Activated naive CD8-positive, alpha-beta T cell treated with anti-CD3 and anti-CD28 coated beads, Interleukin-2, amount 50 U/mL, for 24 hours (primary cell): Measurements from ENCODE around the gene ULBP1.
"Not testable (repeated sequence)": the region's sequence is repeated elsewhere in the genome, so short reads cannot be mapped to it uniquely, and the experiment has no call there.

Experiments used
- ATAC-seq: fragments of 150-1000 bp; cut with Tn5 transposase; one replicate; pipeline ENCODE4 v1.10.0; 2021
- DNase-seq: peaks from one replicate; pipeline ENCODE4 v3.0.0; 2021
- H3K27ac Mint-ChIP-seq: one replicate; pipeline ENCODE4 v1.8.0; 2021; ENCODE audit warnings: mild to moderate bottlenecking, mixed read lengths
- H3K27me3 Mint-ChIP-seq: one replicate; pipeline ENCODE4 v1.8.0; 2021; ENCODE audit warnings: mixed read lengths
- H3K36me3 Mint-ChIP-seq: one replicate; pipeline ENCODE4 v1.8.0; 2021; ENCODE audit warnings: low read depth, mixed read lengths
- H3K4me1 Mint-ChIP-seq: one replicate; pipeline ENCODE4 v1.8.0; 2021; ENCODE audit warnings: mixed read lengths
- H3K4me3 Mint-ChIP-seq: one replicate; pipeline ENCODE4 v1.8.0; 2021; ENCODE audit warnings: mild to moderate bottlenecking, moderate library complexity, mixed read lengths
- H3K9me3 Mint-ChIP-seq: one replicate; pipeline ENCODE4 v1.8.0; 2021; ENCODE audit warnings: mixed read lengths

The ULBP1 gene

DNA sequence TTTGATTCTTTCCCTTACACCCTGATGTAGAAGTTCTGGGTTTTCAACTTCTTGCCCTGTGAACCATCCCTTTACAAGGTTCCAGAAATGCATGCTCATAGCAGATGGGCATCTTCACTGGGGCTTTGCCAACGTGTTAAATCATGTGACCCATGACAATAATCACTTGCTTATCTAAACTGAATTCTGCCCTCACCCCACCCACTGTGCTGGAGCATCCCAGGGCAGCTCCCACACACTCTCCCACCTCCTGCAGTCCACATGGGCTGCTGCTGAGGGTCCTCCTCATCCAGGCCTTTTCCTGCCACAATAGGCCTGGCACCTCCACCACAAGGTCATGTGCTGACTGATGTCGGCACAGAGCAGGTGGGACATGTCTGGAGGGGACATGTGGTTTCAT lies 4.3 kb downstream of the ULBP1 start:
- not testable (repeated sequence) for H3K36me3 Mint-ChIP-seq, ATAC-seq, H3K27ac Mint-ChIP-seq, H3K9me3 Mint-ChIP-seq, H3K4me3 Mint-ChIP-seq, DNase-seq
- peaks cover 84% of the 10 kb centered on the region for H3K27me3 Mint-ChIP-seq
- H3K4me1 Mint-ChIP-seq, result peaks cover 23% of the 10 kb centered on the region

DNA sequence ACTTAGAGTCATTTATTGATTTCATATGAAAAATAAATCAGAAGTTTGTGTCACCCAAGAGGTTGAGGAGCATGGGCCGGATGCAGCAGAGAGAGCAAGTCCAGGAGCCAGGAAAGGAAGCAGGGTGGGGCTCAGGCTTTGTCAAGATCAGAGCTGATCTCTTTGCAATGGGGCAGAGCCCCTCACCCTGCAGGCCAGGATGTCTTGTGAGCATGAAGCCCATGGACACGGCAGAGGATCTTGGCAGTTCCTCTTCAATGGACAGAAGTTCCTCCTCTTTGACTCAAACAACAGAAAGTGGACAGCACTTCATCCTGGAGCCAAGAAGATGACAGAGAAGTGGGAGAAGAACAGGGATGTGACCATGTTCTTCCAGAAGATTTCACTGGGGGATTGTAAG lies 5.2 kb downstream of the ULBP1 start:
- DNase-seq, H3K36me3 Mint-ChIP-seq, H3K4me3 Mint-ChIP-seq, H3K27ac Mint-ChIP-seq, ATAC-seq, H3K9me3 Mint-ChIP-seq: not testable (repeated sequence)
- Mint-ChIP-seq H3K27me3 (peaks cover 84% of the 10 kb centered on the region), H3K4me1 (peaks cover 14% of the 10 kb centered on the region)

DNA sequence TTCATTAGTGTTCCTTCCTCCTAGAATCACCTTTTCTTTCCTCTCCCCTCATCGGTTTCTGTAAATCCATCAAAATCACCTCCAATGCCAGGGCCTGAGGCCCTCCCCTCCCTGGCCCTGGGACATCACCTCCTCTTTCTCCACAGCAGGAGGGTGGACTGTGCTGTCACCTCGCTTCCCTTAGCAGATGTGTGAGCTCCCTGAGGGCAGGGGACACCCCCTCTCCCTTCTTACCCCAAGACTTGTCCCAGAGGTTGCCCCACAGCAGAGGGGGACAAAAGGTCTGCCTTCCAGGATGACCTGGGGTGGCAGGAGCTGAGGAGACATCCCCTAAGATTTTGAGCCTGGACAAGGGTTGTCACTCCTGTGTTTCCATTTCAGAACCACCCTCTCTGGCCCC lies 5.9 kb downstream of the ULBP1 start:
- peaks cover 7% of the 10 kb centered on the region for H3K4me1 Mint-ChIP-seq
- ATAC-seq (no peak), DNase-seq (no peak)
- no peak overlapping the region for H3K27ac Mint-ChIP-seq
- no peaks in the 10 kb centered on the region for H3K36me3 Mint-ChIP-seq
- H3K9me3 Mint-ChIP-seq, result no peaks in the 10 kb centered on the region
- H3K4me3 Mint-ChIP-seq, result no peak overlapping the region
- peaks cover 84% of the 10 kb centered on the region for H3K27me3 Mint-ChIP-seq

DNA sequence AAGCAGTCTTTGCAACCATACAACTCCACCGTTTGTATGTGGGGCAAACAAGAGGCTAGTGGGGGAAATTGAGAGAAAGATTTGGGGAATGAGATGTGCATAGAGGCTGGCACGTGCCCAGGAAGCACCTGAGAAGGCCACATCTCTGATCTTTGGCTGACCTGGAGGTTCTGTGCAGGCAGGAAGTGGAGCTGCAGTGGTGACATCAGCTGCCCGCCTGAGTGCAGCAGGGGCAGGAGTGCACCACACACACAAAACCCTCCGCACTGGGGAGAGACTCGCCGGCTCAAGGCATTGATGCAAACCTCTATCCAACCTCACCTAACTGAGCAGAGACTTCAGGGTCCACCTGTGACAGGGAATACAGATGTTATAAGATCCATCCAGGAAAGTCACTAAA lies 10.7 kb downstream of the ULBP1 start:
- not testable (repeated sequence) for H3K4me1 Mint-ChIP-seq, H3K36me3 Mint-ChIP-seq, H3K4me3 Mint-ChIP-seq, H3K27ac Mint-ChIP-seq, ATAC-seq, DNase-seq, H3K9me3 Mint-ChIP-seq
- H3K27me3 Mint-ChIP-seq, result peaks cover 84% of the 10 kb centered on the region

DNA sequence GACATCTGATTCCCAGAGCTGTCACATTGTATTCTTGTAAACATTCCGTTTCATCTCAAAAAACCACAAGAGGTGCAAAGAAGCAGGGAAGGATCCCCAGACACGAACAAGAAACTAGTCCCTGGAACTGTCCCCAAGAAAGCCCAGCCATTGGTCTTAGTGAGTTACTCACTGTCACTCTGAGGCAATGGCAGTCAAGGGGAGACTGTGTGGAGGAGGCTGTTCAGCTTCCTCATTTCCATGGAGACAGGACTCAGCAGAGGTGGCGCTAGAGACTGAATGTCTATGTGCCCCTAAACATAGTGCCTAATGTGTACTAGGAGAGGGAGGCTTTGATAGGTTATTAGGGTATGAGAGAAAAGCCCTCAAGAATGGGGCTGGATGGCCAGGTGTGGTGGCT lies 11.1 kb downstream of the ULBP1 start:
- Mint-ChIP-seq H3K27ac (no peak overlapping the region), H3K27me3 (peaks cover 84% of the 10 kb centered on the region), H3K36me3 (no peaks in the 10 kb centered on the region), H3K4me1 (peaks cover 4% of the 10 kb centered on the region), H3K4me3 (no peak overlapping the region), H3K9me3 (no peaks in the 10 kb centered on the region)
- ATAC-seq (no peak), DNase-seq (no peak)

DNA sequence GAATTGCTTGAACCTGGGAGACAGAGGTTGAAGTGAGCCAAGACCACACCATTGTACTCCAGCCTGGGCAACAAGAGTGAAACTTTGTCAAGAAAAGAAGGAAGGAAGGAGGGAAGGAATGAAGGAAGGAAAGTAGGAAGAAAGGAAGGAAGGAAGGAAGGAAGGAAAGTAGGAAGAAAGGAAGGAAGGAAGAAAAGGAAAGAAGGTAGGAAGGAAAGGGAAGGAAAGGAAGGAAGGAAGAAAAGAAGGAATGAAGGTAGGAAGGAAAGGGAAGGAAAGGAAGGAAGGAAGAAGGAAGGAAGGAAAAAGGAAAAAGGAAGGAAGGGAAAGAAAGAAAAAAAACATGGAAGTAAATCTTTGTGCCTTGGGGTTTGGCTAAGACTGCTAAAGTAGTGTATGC lies 11.7 kb downstream of the ULBP1 start:
- DNase-seq (no peak), ATAC-seq (no peak)
- Mint-ChIP-seq H3K36me3 (no peaks in the 10 kb centered on the region), H3K9me3 (no peaks in the 10 kb centered on the region), H3K4me3 (no peak overlapping the region), H3K27ac (no peak overlapping the region), H3K4me1 (peaks cover 4% of the 10 kb centered on the region), H3K27me3 (peaks cover 81% of the 10 kb centered on the region)

DNA sequence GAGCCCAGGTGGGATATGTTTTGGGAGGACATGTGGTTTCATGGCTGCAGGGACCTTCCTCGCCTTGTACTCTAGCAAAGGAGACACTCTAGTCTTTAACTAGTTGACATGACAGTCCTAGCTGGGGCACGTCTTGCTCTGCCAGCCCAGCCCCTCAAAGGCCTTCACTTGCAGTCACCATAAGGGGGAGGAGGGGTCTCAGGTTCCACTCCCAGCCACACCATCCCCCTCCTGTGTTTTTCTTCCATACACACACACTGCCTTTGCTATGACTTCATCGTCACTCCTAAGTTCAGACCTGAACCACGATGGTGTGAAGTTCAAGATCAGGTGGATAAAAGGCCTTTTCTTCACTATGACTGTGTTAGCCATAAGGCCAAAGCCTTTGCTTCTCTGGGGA lies 13.5 kb downstream of the ULBP1 start:
- Mint-ChIP-seq H3K4me1 (peaks cover 4% of the 10 kb centered on the region), H3K27ac (no peak overlapping the region), H3K27me3 (peaks cover 85% of the 10 kb centered on the region), H3K4me3 (no peak overlapping the region), H3K9me3 (no peaks in the 10 kb centered on the region), H3K36me3 (no peaks in the 10 kb centered on the region)
- DNase-seq (no peak), ATAC-seq (no peak)

DNA sequence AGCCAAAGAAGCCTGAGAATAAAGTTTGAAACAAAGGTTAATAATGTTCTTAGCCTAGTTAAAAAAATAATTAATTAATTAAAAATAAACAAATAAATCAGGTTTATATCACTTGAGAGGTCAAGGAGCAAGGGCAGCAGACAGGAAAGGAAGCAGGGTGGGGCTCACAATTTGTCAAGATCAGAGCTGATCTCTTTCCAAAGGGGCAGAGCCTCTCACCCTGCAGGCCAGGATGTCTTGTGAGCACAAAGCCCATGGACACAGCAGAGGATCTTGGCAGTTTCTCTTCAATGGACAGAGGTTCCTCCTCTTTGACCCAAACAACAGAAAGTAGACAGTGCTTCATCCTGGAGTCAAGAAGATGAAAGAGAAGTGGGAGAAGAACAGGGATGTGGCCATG lies 14.9 kb downstream of the ULBP1 start:
- H3K9me3 Mint-ChIP-seq, result no peaks in the 10 kb centered on the region
- ATAC-seq (no peak), DNase-seq (no peak)
- H3K27me3 Mint-ChIP-seq, result peaks cover 85% of the 10 kb centered on the region
- peaks cover 4% of the 10 kb centered on the region for H3K4me1 Mint-ChIP-seq
- H3K4me3 Mint-ChIP-seq, result no peak overlapping the region
- H3K27ac Mint-ChIP-seq, result no peak overlapping the region
- no peaks in the 10 kb centered on the region for H3K36me3 Mint-ChIP-seq

DNA sequence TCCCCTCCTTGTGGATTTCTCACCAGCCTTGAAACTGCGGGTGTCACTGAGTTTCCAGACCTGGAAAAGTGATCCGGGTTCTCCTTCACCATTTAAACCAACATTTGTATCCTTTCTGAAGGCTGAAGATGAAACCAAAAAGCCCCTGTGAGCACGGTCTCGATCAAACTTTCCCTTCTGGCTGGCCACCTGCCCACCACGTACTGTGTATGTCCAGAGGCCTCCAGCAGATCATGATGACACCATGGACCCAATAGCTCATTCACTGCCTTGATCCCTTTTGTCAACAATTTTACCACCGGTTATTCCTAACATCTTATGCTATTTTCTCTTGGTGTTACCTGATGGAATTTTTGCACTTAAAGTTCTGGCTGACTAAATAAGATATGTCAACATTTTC lies 15.6 kb downstream of the ULBP1 start:
- DNase-seq (no peak), ATAC-seq (no peak)
- no peaks in the 10 kb centered on the region for H3K9me3 Mint-ChIP-seq
- H3K27ac Mint-ChIP-seq, result no peak overlapping the region
- H3K27me3 Mint-ChIP-seq, result peaks cover 83% of the 10 kb centered on the region
- H3K4me1 Mint-ChIP-seq, result peaks cover 4% of the 10 kb centered on the region
- H3K36me3 Mint-ChIP-seq, result no peaks in the 10 kb centered on the region
- no peak overlapping the region for H3K4me3 Mint-ChIP-seq

DNA sequence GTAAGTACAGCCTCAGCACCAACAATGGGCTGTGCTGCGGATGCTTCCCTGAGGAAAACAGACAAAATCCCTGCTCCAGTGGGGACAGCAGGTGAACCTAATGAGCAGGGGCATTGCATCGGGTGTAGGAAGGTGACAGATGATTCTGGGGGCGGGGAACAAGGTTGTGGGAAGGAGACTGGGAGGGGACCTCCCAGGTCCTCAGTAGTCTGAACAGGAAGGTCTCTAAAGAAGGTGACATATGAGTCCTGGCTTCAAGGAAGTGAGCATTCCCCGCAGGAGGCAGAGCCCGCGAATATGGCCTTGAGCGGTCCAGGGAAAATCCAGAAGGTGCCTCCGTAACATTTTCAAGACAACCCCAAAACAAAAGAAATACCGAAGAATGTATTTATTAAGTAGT lies 19.4 kb downstream of the ULBP1 start:
- Mint-ChIP-seq H3K36me3 (peaks cover 2% of the 10 kb centered on the region), H3K4me1 (no peaks in the 10 kb centered on the region), H3K27me3 (peaks cover 84% of the 10 kb centered on the region), H3K27ac (no peak overlapping the region), H3K9me3 (peaks cover 4% of the 10 kb centered on the region), H3K4me3 (no peak overlapping the region)
- ATAC-seq (no peak), DNase-seq (no peak)

DNA sequence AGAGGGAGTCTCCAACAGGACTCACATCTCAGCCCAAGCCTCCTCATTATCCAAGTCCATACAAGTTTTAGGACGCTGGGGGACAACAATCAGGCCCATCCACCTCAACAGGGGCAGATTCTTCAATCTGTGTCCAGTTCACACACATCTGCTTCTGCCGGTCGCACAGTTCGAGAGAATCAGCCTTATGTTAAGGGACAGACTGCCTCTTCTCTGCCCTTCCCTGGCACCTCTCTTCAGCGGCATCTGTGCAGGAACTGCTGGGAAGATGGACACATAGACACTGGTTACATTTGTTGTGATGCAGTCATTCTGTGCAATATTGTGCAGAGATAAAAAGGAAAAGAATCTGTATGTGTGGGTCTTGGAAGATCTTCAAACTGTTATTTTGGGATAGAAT lies 21.0 kb downstream of the ULBP1 start:
- ATAC-seq, result no peak

DNA sequence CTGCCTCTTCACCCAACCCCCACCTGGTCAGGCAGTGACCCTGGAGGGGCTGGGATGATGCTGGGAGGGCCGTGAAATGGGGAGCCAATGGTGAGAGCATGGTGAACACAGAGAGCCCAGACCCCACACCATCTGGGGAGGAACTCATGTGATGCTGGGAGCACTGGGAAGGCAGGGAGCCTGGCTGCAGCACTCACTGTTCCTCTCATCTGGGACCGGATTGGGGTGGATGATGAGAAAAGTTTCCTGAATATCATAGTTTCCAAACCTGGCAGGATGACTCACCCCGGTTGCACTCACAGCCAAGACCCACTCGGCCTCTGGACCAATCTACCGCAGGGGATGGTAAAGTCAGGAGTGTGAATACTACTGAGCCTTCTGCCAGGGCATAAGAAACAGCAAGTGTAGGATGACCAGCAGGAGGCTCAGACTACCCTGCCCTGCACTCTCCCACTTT lies 21.8 kb downstream of the ULBP1 start:
- no peak for DNase-seq
- ATAC-seq, result peak; percentile 47
- no peak overlapping the region for H3K27ac Mint-ChIP-seq
- peaks cover 5% of the 10 kb centered on the region for H3K36me3 Mint-ChIP-seq
- peaks cover 8% of the 10 kb centered on the region for H3K9me3 Mint-ChIP-seq
- no peak overlapping the region for H3K4me3 Mint-ChIP-seq
- H3K27me3 Mint-ChIP-seq, result peaks cover 90% of the 10 kb centered on the region
- peaks cover 18% of the 10 kb centered on the region for H3K4me1 Mint-ChIP-seq

More for the DNA sequence above, 21.0 kb downstream of the ULBP1 start:
- H3K9me3 Mint-ChIP-seq, result peaks cover 8% of the 10 kb centered on the region
- DNase-seq, result no peak
- H3K27me3 Mint-ChIP-seq, result peaks cover 86% of the 10 kb centered on the region
- peaks cover 10% of the 10 kb centered on the region for H3K4me1 Mint-ChIP-seq
- H3K4me3 Mint-ChIP-seq, result no peak overlapping the region
- H3K27ac Mint-ChIP-seq, result no peak overlapping the region
- H3K36me3 Mint-ChIP-seq, result peaks cover 4% of the 10 kb centered on the region

DNA sequence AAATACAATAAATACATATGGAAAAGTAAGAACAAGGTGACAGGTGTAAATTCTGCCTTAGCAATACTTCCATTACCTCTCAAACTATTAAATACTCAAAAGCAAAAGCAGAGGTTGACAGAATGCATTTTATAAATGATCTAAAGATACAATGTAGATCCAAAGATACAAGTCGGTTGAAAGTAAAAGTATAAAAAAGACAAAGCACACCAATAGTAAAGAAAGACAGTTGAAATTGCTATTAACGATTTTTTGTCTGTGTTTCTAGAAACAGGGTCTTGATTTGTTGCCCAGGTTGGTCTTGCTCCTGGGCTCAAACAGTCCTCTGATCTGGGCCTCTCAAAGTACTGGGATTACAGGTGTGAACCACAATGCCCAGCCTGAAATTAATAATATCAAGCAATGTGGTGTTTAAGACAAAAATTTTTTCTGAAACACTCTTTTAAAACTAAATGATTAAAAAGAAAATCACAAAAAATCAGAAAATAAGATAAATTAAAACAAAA lies 23.9 kb downstream of the ULBP1 start:
- Mint-ChIP-seq H3K4me3 (no peak overlapping the region), H3K36me3 (peaks cover 6% of the 10 kb centered on the region), H3K27ac (no peak overlapping the region), H3K9me3 (peaks cover 8% of the 10 kb centered on the region), H3K4me1 (peaks cover 30% of the 10 kb centered on the region), H3K27me3 (peaks cover 93% of the 10 kb centered on the region)
- no peak for ATAC-seq
- DNase-seq, result no peak

DNA sequence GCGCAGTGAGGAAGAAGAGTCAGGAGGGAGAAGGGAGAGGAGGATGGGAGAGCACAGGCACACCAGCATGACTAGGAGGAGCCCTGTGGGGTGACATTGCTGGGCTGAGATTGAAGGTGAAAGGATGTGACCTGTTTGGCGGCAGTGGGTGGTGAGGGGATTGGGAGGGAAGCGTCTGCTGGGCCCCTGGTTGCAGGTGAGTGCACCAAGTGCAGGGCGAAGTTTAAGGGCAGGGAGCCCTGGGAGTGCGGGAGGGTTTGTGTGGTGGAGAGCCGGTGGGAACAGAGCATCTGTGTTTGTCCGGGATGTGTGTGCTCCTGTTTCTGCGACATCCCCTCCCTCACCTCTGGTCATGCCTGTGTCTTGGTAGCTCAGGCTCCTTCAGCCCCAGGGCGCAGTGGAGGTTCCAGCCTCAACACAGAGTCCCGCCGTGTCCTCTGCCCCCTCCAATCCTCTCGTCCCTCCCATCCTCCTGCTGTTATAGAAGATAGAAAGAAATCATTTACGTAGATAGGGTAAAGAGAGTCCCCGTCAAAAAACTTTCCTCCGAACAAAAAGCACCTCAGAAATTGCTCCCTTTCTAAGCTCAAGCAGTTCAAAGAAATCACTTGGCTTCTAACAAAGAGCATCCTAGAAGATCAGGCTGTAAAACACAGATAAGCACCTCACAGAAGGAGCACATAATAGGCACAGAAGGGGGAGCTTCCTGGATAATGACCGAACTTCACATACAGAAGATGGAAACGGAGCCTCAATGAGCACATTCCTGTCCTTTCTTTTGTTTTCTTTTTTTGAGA lies 25.0 kb downstream of the ULBP1 start:
- peaks cover 6% of the 10 kb centered on the region for H3K36me3 Mint-ChIP-seq
- H3K4me3 Mint-ChIP-seq, result no peak overlapping the region
- DNase-seq, result no peak
- peak overlapping the region; percentile 43 for H3K27ac Mint-ChIP-seq
- H3K27me3 Mint-ChIP-seq, result peaks cover 93% of the 10 kb centered on the region
- ATAC-seq, result no peak
- peaks cover 8% of the 10 kb centered on the region for H3K9me3 Mint-ChIP-seq
- peaks cover 30% of the 10 kb centered on the region for H3K4me1 Mint-ChIP-seq

DNA sequence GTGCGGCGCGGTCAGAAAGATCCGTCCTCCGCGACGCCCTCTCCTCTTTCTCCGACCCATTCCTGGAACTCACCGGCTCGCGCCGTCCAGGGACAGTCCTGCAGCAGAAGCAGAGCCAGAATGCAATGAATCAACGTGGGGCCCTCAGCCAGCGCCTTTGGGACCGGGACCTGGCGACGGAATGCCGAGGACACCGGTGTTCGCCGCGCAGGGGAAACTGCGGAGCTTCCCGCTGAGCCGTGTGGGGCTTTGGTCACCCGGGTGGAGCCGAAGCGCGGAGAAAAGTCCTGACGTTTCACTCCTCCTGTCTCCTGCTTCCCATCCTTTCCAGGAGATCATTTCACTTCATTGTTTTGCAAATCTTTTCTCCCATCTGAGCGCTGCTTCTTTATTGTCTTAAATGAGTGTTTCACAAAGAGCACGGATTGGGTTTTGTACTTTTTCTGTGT lies 26.5 kb downstream of the ULBP1 start:
- Mint-ChIP-seq H3K4me3 (peak overlapping the region; percentile 76), H3K4me1 (peaks cover 30% of the 10 kb centered on the region), H3K27ac (no peak overlapping the region), H3K9me3 (peaks cover 8% of the 10 kb centered on the region), H3K36me3 (peaks cover 6% of the 10 kb centered on the region), H3K27me3 (peaks cover 95% of the 10 kb centered on the region)
- ATAC-seq (no peak), DNase-seq (no peak)
